Endothelial cell of umbilical vein (primary cell): ENCODE measurements around the gene PPP1R3A. TPM values are rescaled to one million over a fixed set of nuclear protein-coding genes. Genes with fewer than 3 reads are reported as not detected.

Experiments
- BruUV-seq: library from RNA; stranded (reverse); fragments of 400-500 nt; replicated peaks from 2 replicates; lab custom pipeline; 2021; lab: Mats Ljungman, UMichigan
- CTCF ChIA-PET: fragments of 300-600, 350-600 bp; sonication (Branson Sonifier 250); formaldehyde crosslinking; loops from one replicate; lab custom pipeline; 2021; ENCODE audit warnings: antibody characterized with exemption, inconsistent platforms; lab: Charles Lee
- POLR2A ChIA-PET: fragments of 300-600, 350-600 bp; sonication (Branson Sonifier 250); formaldehyde crosslinking; loops from one replicate; lab custom pipeline; 2021; ENCODE audit warnings: antibody characterized with exemption, inconsistent platforms; lab: Charles Lee
- DNase-seq: peaks from one replicate; pipeline ENCODE4 v3.0.0-alpha.2; 2011; ENCODE audit warnings: low read depth, low spot score
- FAIRE-seq: peaks from 2 replicates; lab custom pipeline; 2011; peaks lifted over from hg19 to GRCh38; lab: Jason Lieb, UNC
- H2AFZ ChIP-seq: 2 replicates; pipeline ENCODE4 v1.6.0; 2012; ENCODE audit warnings: low read depth, low read length, control low read depth, inconsistent platforms
- H3K27ac ChIP-seq: 2 replicates; pipeline ENCODE4 v1.5.1; 2011; ENCODE audit warnings: low read depth, mild to moderate bottlenecking, control low read depth, low read length, moderate library complexity; ENCODE audit not compliant: insufficient read depth
- H3K27me3 ChIP-seq, 2 experiments: 2 replicates each; pipeline versions ENCODE4 v1.6.0 to v1.6.1; 2011; ENCODE audit warnings: low read length in 2 of 2, mixed read lengths in 1 of 2; ENCODE audit not compliant: control insufficient read depth in 2 of 2, insufficient read depth in 2 of 2
- H3K36me3 ChIP-seq, 2 experiments: 2 replicates in 1 of 2; 3 replicates in 1 of 2; pipeline ENCODE4 v1.5.1; 2011; ENCODE audit warnings: low read length in 2 of 2, mild to moderate bottlenecking in 1 of 2, moderate library complexity in 1 of 2; ENCODE audit not compliant: control insufficient read depth in 2 of 2, insufficient read depth in 2 of 2; ENCODE audit errors: extremely low read depth in 1 of 2
- H3K4me1 ChIP-seq: 3 replicates; pipeline ENCODE4 v1.5.1; 2011; ENCODE audit warnings: mild to moderate bottlenecking, low read length; ENCODE audit not compliant: control insufficient read depth, insufficient read depth; ENCODE audit errors: extremely low read depth
- H3K4me2 ChIP-seq: 2 replicates; pipeline ENCODE4 v1.6.1; 2011; ENCODE audit warnings: low read length, control low read depth, mixed read lengths; ENCODE audit not compliant: insufficient read depth
- H3K4me3 ChIP-seq, 3 experiments: fragments of 200-600 bp in 1 of 3; sonication (generic), shearing (Covaris generic) in 1 of 3; replicated peaks in 1 of 3; 2 replicates each; pipeline ENCODE4 v1.5.1; 2011 to 2016; ENCODE audit warnings: control low read depth in 3 of 3, low read length in 3 of 3, mild to moderate bottlenecking in 2 of 3, inconsistent platforms in 1 of 3, low read depth in 1 of 3, moderate library complexity in 1 of 3; ENCODE audit not compliant: insufficient read depth in 1 of 3
- H3K79me2 ChIP-seq: 2 replicates; pipeline ENCODE4 v1.6.0; 2012; ENCODE audit warnings: low read length, inconsistent platforms; ENCODE audit not compliant: control insufficient read depth, insufficient read depth
- H3K9ac ChIP-seq: replicated peaks from 2 replicates; pipeline ENCODE3; 2011; ENCODE audit warnings: low read length, control low read depth; ENCODE audit not compliant: insufficient read depth; ENCODE audit errors: extremely low read depth
- H3K9me1 ChIP-seq: replicated peaks from 3 replicates; pipeline ENCODE4 v1.6.0; 2011; ENCODE audit warnings: mild to moderate bottlenecking, low read length; ENCODE audit not compliant: control insufficient read depth, insufficient read depth; ENCODE audit errors: extremely low read depth
- H3K9me3 ChIP-seq: replicated peaks from 2 replicates; pipeline ENCODE4 v1.5.1; 2012; ENCODE audit warnings: low read length, inconsistent platforms; ENCODE audit not compliant: control insufficient read depth, insufficient read depth
- H4K20me1 ChIP-seq: replicated peaks from 2 replicates; pipeline ENCODE3; 2011; ENCODE audit warnings: mild to moderate bottlenecking, low read length; ENCODE audit not compliant: control insufficient read depth, insufficient read depth; ENCODE audit errors: extremely low read depth
- EZH2 ChIP-seq: IDR thresholded peaks from 2 replicates; pipeline ENCODE4 v1.6.1; 2012; ENCODE audit warnings: borderline replicate concordance, low read depth, mild to moderate bottlenecking, moderate library complexity, low read length, inconsistent platforms; ENCODE audit not compliant: severe bottlenecking
- FOS ChIP-seq: IDR thresholded peaks from 2 replicates; pipeline ENCODE4 v1.6.1; 2011; ENCODE audit warnings: mild to moderate bottlenecking, low read length, moderate library complexity, borderline replicate concordance; ENCODE audit not compliant: insufficient read depth
- JUN ChIP-seq: IDR thresholded peaks from 2 replicates; pipeline ENCODE4 v1.6.1; 2011; ENCODE audit warnings: borderline replicate concordance, low read depth; ENCODE audit not compliant: insufficient read length, insufficient read depth
- MYC ChIP-seq: IDR thresholded peaks from one replicate; pipeline ENCODE4 v1.6.1; 2011; ENCODE audit warnings: mild to moderate bottlenecking, low read depth, low read length
- POLR2A ChIP-seq: IDR thresholded peaks from 2 replicates; pipeline ENCODE4 v1.6.1; 2012; ENCODE audit warnings: low read depth, mild to moderate bottlenecking, control low read depth, low read length
- POLR2AphosphoS5 ChIP-seq: IDR thresholded peaks from 2 replicates; pipeline ENCODE4 v1.6.1; 2012; ENCODE audit warnings: low read depth, mild to moderate bottlenecking, control low read depth, low read length, moderate library complexity; ENCODE audit not compliant: insufficient read depth
- dilution Hi-C: fragments of 300-500 bp; cut with MboI; formaldehyde crosslinking; loops from one replicate; pipeline ENCODE4 v1.15.0; 2019; ENCODE audit warnings: low sequenced_read_pairs; ENCODE audit not compliant: extremely low pct_ligation_motif_present
- intact Hi-C: fragments of 100-400 bp; cut with micrococcal nuclease; formaldehyde crosslinking; loops from one replicate; pipeline ENCODE4 v1.10.0; 2022
- polyA plus RNA-seq, 4 experiments: library from polyadenylated mRNA; depleted of rRNA in 3 of 4; stranded (reverse) in 3 of 4; unstranded in 1 of 4; fragments of >200 nt; gene quantifications; 2 replicates each; pipeline versions ENCODE4 v1.2.1 to v1.2.3, GENCODE V29; 2011 to 2012; ENCODE audit warnings: missing spikeins in 1 of 4
- total RNA-seq: library from RNA; stranded (reverse); gene quantifications from 2 replicates; pipeline ENCODE4 v1.2.3, GENCODE V29; 2021
- TF ChIP-seq, protein P1 (sequence below), 2 donors: IDR thresholded peaks; 1 replicate in 1 of 2; 2 replicates in 1 of 2; pipeline ENCODE4 v1.5.1; 2011; ENCODE audit warnings: low read length in 2 of 2, mild to moderate bottlenecking in 2 of 2, moderate library complexity in 2 of 2, control low read depth in 1 of 2, inconsistent platforms in 1 of 2, low read depth in 1 of 2; ENCODE audit not compliant: insufficient read depth in 1 of 2; ENCODE audit errors: extremely low read depth in 1 of 2
- TF ChIP-seq, protein P2 (sequence below): IDR thresholded peaks from 2 replicates; pipeline ENCODE4 v1.6.1; 2011; ENCODE audit not compliant: insufficient read depth, insufficient read length

The PPP1R3A gene
- total and polyA plus RNA-seq, 2 donors (not counting 3 experiments of a cell fraction or from before 2014, with no cell fraction given) = not detected

DNA sequence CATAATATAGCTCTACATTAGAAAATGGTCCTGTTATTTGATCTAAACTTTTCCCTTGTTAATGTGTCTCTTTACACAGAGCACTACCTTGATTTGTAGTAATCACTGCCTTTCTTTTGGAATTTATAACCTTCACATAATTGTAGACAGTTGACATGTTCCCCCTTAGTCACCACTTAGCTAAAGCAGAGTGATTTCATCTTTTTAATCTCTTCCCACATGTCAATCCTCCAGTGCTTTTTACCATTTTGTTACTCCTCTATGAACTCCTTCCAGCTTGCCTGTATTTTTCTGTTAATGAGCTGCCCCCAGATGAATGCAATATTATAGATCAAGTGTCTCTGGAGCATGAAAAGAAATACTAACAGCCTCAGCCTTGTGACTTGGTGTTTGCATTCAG is 2.6 kb upstream of the PPP1R3A start:
- intact Hi-C loops = no loop called here
- CTCF ChIA-PET = interaction anchor here (0.7 to 1.4 kb wide), 2 partner anchors 77 to 125 kb away, joined by 3 to 5 read pairs; no protein-coding TSS in a partner anchor
- no peak for TF ChIP-seq FOS
- TF ChIP-seq POLR2AphosphoS5 = no peak
- TF ChIP-seq, protein P1, sequence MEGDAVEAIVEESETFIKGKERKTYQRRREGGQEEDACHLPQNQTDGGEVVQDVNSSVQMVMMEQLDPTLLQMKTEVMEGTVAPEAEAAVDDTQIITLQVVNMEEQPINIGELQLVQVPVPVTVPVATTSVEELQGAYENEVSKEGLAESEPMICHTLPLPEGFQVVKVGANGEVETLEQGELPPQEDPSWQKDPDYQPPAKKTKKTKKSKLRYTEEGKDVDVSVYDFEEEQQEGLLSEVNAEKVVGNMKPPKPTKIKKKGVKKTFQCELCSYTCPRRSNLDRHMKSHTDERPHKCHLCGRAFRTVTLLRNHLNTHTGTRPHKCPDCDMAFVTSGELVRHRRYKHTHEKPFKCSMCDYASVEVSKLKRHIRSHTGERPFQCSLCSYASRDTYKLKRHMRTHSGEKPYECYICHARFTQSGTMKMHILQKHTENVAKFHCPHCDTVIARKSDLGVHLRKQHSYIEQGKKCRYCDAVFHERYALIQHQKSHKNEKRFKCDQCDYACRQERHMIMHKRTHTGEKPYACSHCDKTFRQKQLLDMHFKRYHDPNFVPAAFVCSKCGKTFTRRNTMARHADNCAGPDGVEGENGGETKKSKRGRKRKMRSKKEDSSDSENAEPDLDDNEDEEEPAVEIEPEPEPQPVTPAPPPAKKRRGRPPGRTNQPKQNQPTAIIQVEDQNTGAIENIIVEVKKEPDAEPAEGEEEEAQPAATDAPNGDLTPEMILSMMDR (IDR thresholded peaks at IDR 0.05; ENCODE audit: extremely low read depth in 1 of 2, insufficient read depth in 1 of 2, low read depth in 1 of 2, low read length in 2 of 2) = no peak
- no peak for TF ChIP-seq JUN
- no peak for TF ChIP-seq MYC
- TF ChIP-seq POLR2A = no peak
- no peak for TF ChIP-seq EZH2
- TF ChIP-seq, protein P2, sequence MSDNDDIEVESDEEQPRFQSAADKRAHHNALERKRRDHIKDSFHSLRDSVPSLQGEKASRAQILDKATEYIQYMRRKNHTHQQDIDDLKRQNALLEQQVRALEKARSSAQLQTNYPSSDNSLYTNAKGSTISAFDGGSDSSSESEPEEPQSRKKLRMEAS = no peak
- Histone ChIP-seq H3K27me3 (no peaks in the 10 kb centered on the region), H3K9me3 (no peaks in the 10 kb centered on the region), H3K27ac (no peak overlapping the region), H3K79me2 (no peaks in the 10 kb centered on the region), H3K9me1 (no peaks in the 10 kb centered on the region), H3K9ac (no peak overlapping the region), H3K4me3 (no peak overlapping the region), H3K4me1 (no peaks in the 10 kb centered on the region), H3K4me2 (no peak overlapping the region), H4K20me1 (no peaks in the 10 kb centered on the region), H3K36me3 (no peaks in the 10 kb centered on the region), H2AFZ (no peak overlapping the region)
- no TSS peak for BruUV-seq
- FAIRE-seq = no peak
- no peak for DNase-seq
- dilution Hi-C loops = no loop called here
- POLR2A ChIA-PET = no interaction called here
